Measurements from ENCODE around the gene WDR54.

GRCh38 chr2:74399785-74400184 is 21.7 kb upstream of the WDR54 start:
- TF ChIP-seq POLR2A (IDR thresholded peaks at IDR 0.05; ENCODE audit: low read length), result no peak
- no peak for TF ChIP-seq GATA1 (IDR thresholded peaks at IDR 0.05; ENCODE audit: low read depth, low read length)

Measured in erythroblast (primary cell).